MM.1S (cell line): ENCODE data around the gene EVI2A.

Source experiments
- DNase-seq: peaks from one replicate; pipeline ENCODE4 v3.0.0-alpha.2; 2015
- H2AFZ ChIP-seq: fragments of 300-600 bp; sonication (generic); 2 replicates; pipeline ENCODE4 v1.6.0; 2016; ENCODE audit warnings: antibody characterized with exemption, low read length
- H3F3A ChIP-seq: fragments of 300-600 bp; sonication (generic); 2 replicates; pipeline ENCODE4 v1.6.1; 2016; ENCODE audit warnings: mild to moderate bottlenecking, antibody characterized with exemption, low read length, moderate library complexity, mixed read lengths; ENCODE audit not compliant: insufficient read depth
- H3K27ac ChIP-seq: fragments of 300-600 bp; sonication (generic); 2 replicates; pipeline ENCODE4 v1.5.1; 2016; ENCODE audit warnings: mild to moderate bottlenecking, low read length
- H3K27me3 ChIP-seq: fragments of 300-600 bp; sonication (generic); replicated peaks from 2 replicates; pipeline ENCODE4 v1.6.0; 2016; ENCODE audit warnings: low read length; ENCODE audit not compliant: insufficient read depth
- H3K36me3 ChIP-seq: fragments of 300-600 bp; sonication (generic); replicated peaks from 2 replicates; pipeline ENCODE4 v1.6.1; 2016; ENCODE audit warnings: mild to moderate bottlenecking, low read length, mixed read lengths; ENCODE audit not compliant: insufficient read depth
- H3K4me1 ChIP-seq: fragments of 300-600 bp; sonication (generic); 2 replicates; pipeline ENCODE4 v1.6.1; 2016; ENCODE audit warnings: low read length, mixed read lengths
- H3K4me2 ChIP-seq: fragments of 300-600 bp; sonication (generic); 2 replicates; pipeline ENCODE4 v1.6.0; 2016; ENCODE audit warnings: low read depth, low read length
- H3K4me3 ChIP-seq: fragments of 300-600 bp; sonication (generic); 2 replicates; pipeline ENCODE4 v1.5.1; 2016; ENCODE audit warnings: low read length, mixed read lengths
- H3K79me2 ChIP-seq: fragments of 300-600 bp; sonication (generic); 2 replicates; pipeline ENCODE4 v1.6.1; 2016; ENCODE audit warnings: mixed run types, low read length, mixed read lengths
- H3K9ac ChIP-seq: fragments of 300-600 bp; sonication (generic); 2 replicates; pipeline ENCODE4 v1.6.1; 2016; ENCODE audit warnings: low read length, mixed read lengths
- H3K9me2 ChIP-seq: fragments of 300-600 bp; sonication (generic); replicated peaks from 2 replicates; pipeline ENCODE4 v1.6.1; 2016; ENCODE audit warnings: mild to moderate bottlenecking, low read length, mixed read lengths; ENCODE audit not compliant: insufficient read depth
- H3K9me3 ChIP-seq: fragments of 300-600 bp; sonication (generic); replicated peaks from 2 replicates; pipeline ENCODE4 v1.6.1; 2016; ENCODE audit warnings: mild to moderate bottlenecking, low read length, mixed read lengths; ENCODE audit not compliant: insufficient read depth
- H4K20me1 ChIP-seq: fragments of 300-600 bp; sonication (generic); 2 replicates; pipeline ENCODE4 v1.6.1; 2016; ENCODE audit warnings: mild to moderate bottlenecking, low read length, moderate library complexity, mixed read lengths; ENCODE audit not compliant: insufficient read depth
- CTCF ChIP-seq: fragments of 300-600 bp; sonication (generic); IDR thresholded peaks from 2 replicates; pipeline ENCODE4 v1.5.1; 2016; ENCODE audit warnings: antibody characterized with exemption, low read length, mixed read lengths
- EZH2 ChIP-seq: fragments of 300-600 bp; sonication (generic); optimal IDR thresholded peaks from 2 replicates; pipeline ENCODE3; 2017; ENCODE audit warnings: low read depth, mild to moderate bottlenecking, antibody characterized with exemption, low read length, mixed read lengths
- EZH2phosphoT487 ChIP-seq: fragments of 300-600 bp; sonication (generic); IDR thresholded peaks from 2 replicates; pipeline ENCODE4 v1.6.1; 2018; ENCODE audit warnings: antibody characterized with exemption, low read length

Gene EVI2A

GRCh38 chr17:31318851-31319661, 2.4 kb downstream of the EVI2A start:
- peaks cover 75% of the 10 kb centered on the region for H3F3A ChIP-seq
- H3K27me3 ChIP-seq = no peaks in the 10 kb centered on the region
- H4K20me1 ChIP-seq = no peaks in the 10 kb centered on the region
- peaks cover 33% of the 10 kb centered on the region for H3K4me1 ChIP-seq
- no peaks in the 10 kb centered on the region for H3K9me3 ChIP-seq
- H3K9ac ChIP-seq = peak overlapping the region; percentile 93
- H3K9me2 ChIP-seq = no peaks in the 10 kb centered on the region
- peak overlapping the region; percentile 82 for H3K4me3 ChIP-seq
- peak overlapping the region; percentile 90 for H3K27ac ChIP-seq
- peaks cover 82% of the 10 kb centered on the region for H3K79me2 ChIP-seq
- H3K4me2 ChIP-seq = peak overlapping the region; percentile 80
- no peaks in the 10 kb centered on the region for H3K36me3 ChIP-seq
- DNase-seq = peak; percentile 44
- no peak for TF ChIP-seq EZH2phosphoT487
- TF ChIP-seq EZH2 = no peak
- TF ChIP-seq CTCF = no peak
- H2AFZ ChIP-seq = no peak overlapping the region

GRCh38 chr17:31318298-31318801, 3.1 kb downstream of the EVI2A start:
- H3K27ac ChIP-seq = peak overlapping the region; percentile 90
- no peaks in the 10 kb centered on the region for H4K20me1 ChIP-seq
- H3K9me2 ChIP-seq = no peaks in the 10 kb centered on the region
- H3K9ac ChIP-seq = peak overlapping the region; percentile 93
- H3K4me1 ChIP-seq = peaks cover 27% of the 10 kb centered on the region
- H3K27me3 ChIP-seq = no peaks in the 10 kb centered on the region
- H3K79me2 ChIP-seq = peaks cover 87% of the 10 kb centered on the region
- DNase-seq = peak; percentile 66
- TF ChIP-seq EZH2phosphoT487 = no peak
- no peak for TF ChIP-seq EZH2
- TF ChIP-seq CTCF = no peak
- H3F3A ChIP-seq = peaks cover 74% of the 10 kb centered on the region
- no peaks in the 10 kb centered on the region for H3K36me3 ChIP-seq
- peak overlapping the region; percentile 82 for H3K4me3 ChIP-seq
- H3K4me2 ChIP-seq = peak overlapping the region; percentile 80
- no peak overlapping the region for H2AFZ ChIP-seq
- no peaks in the 10 kb centered on the region for H3K9me3 ChIP-seq

- H3K27ac ChIP-seq = peak overlapping the region; percentile 90
- H3K4me3 ChIP-seq = peak overlapping the region; percentile 78; the same call in 1 of the 2 replicates
- no peaks in the 10 kb centered on the region for H3K9me2 ChIP-seq
- no peaks in the 10 kb centered on the region for H3K36me3 ChIP-seq
- H3F3A ChIP-seq = peaks cover 79% of the 10 kb centered on the region
- DNase-seq = peak; percentile 41
- no peak for TF ChIP-seq EZH2
- TF ChIP-seq EZH2phosphoT487 = no peak
- no peak for TF ChIP-seq CTCF
- H3K79me2 ChIP-seq = peaks cover 94% of the 10 kb centered on the region
- H4K20me1 ChIP-seq = no peaks in the 10 kb centered on the region
- H3K27me3 ChIP-seq = no peaks in the 10 kb centered on the region
- H3K4me2 ChIP-seq = peak overlapping the region; percentile 80
- no peak overlapping the region for H2AFZ ChIP-seq
- H3K9me3 ChIP-seq = no peaks in the 10 kb centered on the region
- peaks cover 12% of the 10 kb centered on the region for H3K4me1 ChIP-seq
- peak overlapping the region; percentile 82; the same call in 1 of the 2 replicates for H3K9ac ChIP-seq
These were observed 6.7 kb downstream of the EVI2A start for GRCh38 chr17:31314782-31315100.
